Right ventricle myocardium inferior (tissue), 1 donor: ENCODE data around the gene FAF1. TPM values are rescaled to one million over a fixed set of nuclear protein-coding genes. Genes with fewer than 3 reads are reported as not detected.

ENCODE experiments used
- ATAC-seq: fragments of 200-7000 bp; cut with Tn5 transposase; one replicate; pipeline ENCODE4 v1.9.1; 2020; ENCODE audit warnings: mild to moderate bottlenecking, moderate library complexity
- DNase-seq: peaks from one replicate; pipeline ENCODE4 v3.0.0; 2021; ENCODE audit errors: missing footprints
- intact Hi-C: fragments of 100-400 bp; cut with DNase I; formaldehyde crosslinking; loops from one replicate; pipeline ENCODE4 v1.11.0; 2022
- total RNA-seq: library from RNA; stranded (reverse); fragmentation: NEBNext Ultra II Directional; extraction: Animal tissue kit (Norgen Biotek cat#: 25700); gene quantifications from one replicate; pipeline ENCODE4 v1.2.1, GENCODE V29; 2021
- donor health status: DM: no; HTN: yes; CAD: no; lungs with severe emphysema.

The FAF1 gene
- total RNA-seq, 1 donor from 2014 or later, result 80.4 TPM

GRCh38 chr1:50702395-50702794 is 257.7 kb downstream of the FAF1 start:
- ATAC-seq, result no peak
- DNase-seq, result no peak
- intact Hi-C loops, result loop anchor here (10.0 kb wide), 1 partner anchor 338 kb away; no protein-coding TSS in a partner anchor

GRCh38 chr1:50701706-50702317 is 258.3 kb downstream of the FAF1 start:
- intact Hi-C loops, result loop anchor here (10.0 kb wide), 1 partner anchor 337 kb away; no protein-coding TSS in a partner anchor
- ATAC-seq (no peak), DNase-seq (no peak)

GRCh38 chr1:50700621-50701020 is 259.4 kb downstream of the FAF1 start:
- intact Hi-C loops, result loop anchor here (10.0 kb wide), 1 partner anchor 336 kb away; no protein-coding TSS in a partner anchor
- ATAC-seq (no peak), DNase-seq (no peak)

GRCh38 chr1:50700214-50700613 is 259.9 kb downstream of the FAF1 start:
- intact Hi-C loops, result loop anchor here (10.0 kb wide), 1 partner anchor 335 kb away; no protein-coding TSS in a partner anchor
- ATAC-seq, result no peak
- DNase-seq, result no peak

- no peak for DNase-seq
- intact Hi-C loops, result loop anchor here (10.0 kb wide), 1 partner anchor 335 kb away; no protein-coding TSS in a partner anchor
- ATAC-seq, result no peak
Measured at GRCh38 chr1:50699795-50700194, 260.3 kb downstream of the FAF1 start.

GRCh38 chr1:50697440-50698421 is 262.3 kb downstream of the FAF1 start:
- ATAC-seq, result no peak
- no peak for DNase-seq
- intact Hi-C loops, result no loop called here

- intact Hi-C loops, result no loop called here
- DNase-seq, result no peak
- ATAC-seq, result no peak
Measured at GRCh38 chr1:50693829-50694228, 266.2 kb downstream of the FAF1 start.

- DNase-seq (no peak), ATAC-seq (no peak)
- intact Hi-C loops, result no loop called here
Measured at GRCh38 chr1:50684185-50684584, 275.9 kb downstream of the FAF1 start.

GRCh38 chr1:50681931-50682330 is 278.1 kb downstream of the FAF1 start:
- intact Hi-C loops, result no loop called here
- ATAC-seq (no peak), DNase-seq (no peak)

GRCh38 chr1:50667710-50668356 is 292.2 kb downstream of the FAF1 start:
- intact Hi-C loops, result no loop called here
- DNase-seq (no peak), ATAC-seq (no peak)

GRCh38 chr1:50667272-50667671 is 292.8 kb downstream of the FAF1 start:
- intact Hi-C loops, result no loop called here
- DNase-seq (no peak), ATAC-seq (no peak)

- intact Hi-C loops, result no loop called here
- DNase-seq (no peak), ATAC-seq (no peak)
Measured at GRCh38 chr1:50666849-50667248, 293.2 kb downstream of the FAF1 start.

GRCh38 chr1:50665413-50665812 is 294.7 kb downstream of the FAF1 start:
- no peak for ATAC-seq
- intact Hi-C loops, result no loop called here

GRCh38 chr1:50661626-50662025 is 298.4 kb downstream of the FAF1 start:
- ATAC-seq, result no peak
- no peak for DNase-seq
- intact Hi-C loops, result no loop called here

More at GRCh38 chr1:50665413-50665812, 294.7 kb downstream of the FAF1 start:
- no peak for DNase-seq

- no peak for DNase-seq
- ATAC-seq, result no peak
- intact Hi-C loops, result no loop called here
Measured at GRCh38 chr1:50659107-50659662, 300.9 kb downstream of the FAF1 start.

GRCh38 chr1:50658459-50659076 is 301.5 kb downstream of the FAF1 start:
- intact Hi-C loops, result no loop called here
- DNase-seq, result no peak
- no peak for ATAC-seq

- ATAC-seq (no peak), DNase-seq (no peak)
- intact Hi-C loops, result no loop called here
Measured at GRCh38 chr1:50656931-50657330, 303.1 kb downstream of the FAF1 start.

- ATAC-seq (no peak), DNase-seq (no peak)
- intact Hi-C loops, result no loop called here
Measured at GRCh38 chr1:50651476-50652263, 308.4 kb downstream of the FAF1 start.
